GM12891 (cell line): ENCODE data around the gene BMPR1A.

ENCODE experiments used
- PAX5 ChIP-seq: IDR thresholded peaks from 2 replicates; pipeline ENCODE4 v1.6.1; 2011; ENCODE audit warnings: low read length, moderate library complexity, mild to moderate bottlenecking; ENCODE audit not compliant: insufficient read depth, severe bottlenecking
- POLR2A ChIP-seq: IDR thresholded peaks from 2 replicates; pipeline ENCODE4 v1.6.1; 2011; ENCODE audit warnings: low read depth, low read length, control low read depth
- POLR2AphosphoS5 ChIP-seq: IDR thresholded peaks from 2 replicates; pipeline ENCODE4 v1.6.1; 2011; ENCODE audit warnings: low read depth, low read length, control low read depth
- SPI1 ChIP-seq: IDR thresholded peaks from 2 replicates; pipeline ENCODE4 v1.6.1; 2011; ENCODE audit warnings: low read depth, low read length, control low read depth
- TAF1 ChIP-seq: IDR thresholded peaks from 2 replicates; pipeline ENCODE4 v1.6.1; 2011; ENCODE audit warnings: low read depth, low read length, control low read depth

- no peak for TF ChIP-seq POLR2A
- TF ChIP-seq POLR2AphosphoS5 = no peak
- TF ChIP-seq PAX5 = no peak
- TF ChIP-seq TAF1 = no peak
- no peak for TF ChIP-seq SPI1
Measured at GRCh38 chr10:86753051-86753450, 3.4 kb upstream of the BMPR1A start.
